DLD1 (cell line): ENCODE data around the gene DGKI.
"Not testable (repeated sequence)": the region's sequence is repeated elsewhere in the genome, so short reads cannot be mapped to it uniquely, and the experiment has no call there.

Experiments
- in situ Hi-C: cut with HindIII; loops from 2 replicates; pipeline ENCODE4 v1.10.0; 2017; ENCODE audit warnings: low sequenced_read_pairs

The DGKI gene

DNA sequence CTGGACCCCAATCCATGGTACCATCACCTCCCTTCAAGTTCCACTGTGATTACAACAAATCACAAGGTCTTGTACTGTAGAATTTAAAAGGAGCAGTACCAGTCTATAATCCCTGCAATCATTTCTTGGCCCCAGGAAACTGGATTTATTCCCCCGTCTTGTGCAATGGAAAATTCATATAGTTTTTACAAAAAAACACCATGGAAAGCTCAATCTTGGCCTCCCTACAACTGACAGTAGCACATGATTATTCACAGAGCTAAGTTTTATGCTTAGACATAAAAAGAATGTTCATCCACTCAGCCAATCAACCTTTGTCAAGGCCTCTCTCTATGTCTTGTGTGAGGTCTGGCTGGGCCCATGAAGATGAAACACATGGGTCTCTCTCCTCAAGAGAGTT is 10.2 kb downstream of the DGKI start:
- in situ Hi-C loops, result no loop called here

DNA sequence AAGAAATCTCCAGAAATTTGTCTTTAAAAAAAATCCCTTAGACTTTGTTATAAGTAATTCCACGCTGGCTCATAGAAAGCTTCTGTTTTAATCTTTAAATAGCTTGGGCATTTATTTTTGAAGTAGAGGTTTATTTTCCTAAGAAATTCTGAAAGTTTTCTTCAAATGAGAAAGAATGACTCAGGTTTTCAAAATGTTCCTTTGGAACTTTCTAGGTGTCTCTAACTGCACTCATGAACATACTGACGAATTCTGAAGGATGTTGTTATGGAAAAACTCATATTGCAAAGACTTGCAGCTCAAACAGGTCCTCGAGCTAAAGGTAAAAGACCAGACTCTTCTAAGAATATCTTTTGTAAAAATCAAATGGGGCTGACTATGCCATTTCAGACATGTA is 10.7 kb downstream of the DGKI start:
- in situ Hi-C loops, result no loop called here

DNA sequence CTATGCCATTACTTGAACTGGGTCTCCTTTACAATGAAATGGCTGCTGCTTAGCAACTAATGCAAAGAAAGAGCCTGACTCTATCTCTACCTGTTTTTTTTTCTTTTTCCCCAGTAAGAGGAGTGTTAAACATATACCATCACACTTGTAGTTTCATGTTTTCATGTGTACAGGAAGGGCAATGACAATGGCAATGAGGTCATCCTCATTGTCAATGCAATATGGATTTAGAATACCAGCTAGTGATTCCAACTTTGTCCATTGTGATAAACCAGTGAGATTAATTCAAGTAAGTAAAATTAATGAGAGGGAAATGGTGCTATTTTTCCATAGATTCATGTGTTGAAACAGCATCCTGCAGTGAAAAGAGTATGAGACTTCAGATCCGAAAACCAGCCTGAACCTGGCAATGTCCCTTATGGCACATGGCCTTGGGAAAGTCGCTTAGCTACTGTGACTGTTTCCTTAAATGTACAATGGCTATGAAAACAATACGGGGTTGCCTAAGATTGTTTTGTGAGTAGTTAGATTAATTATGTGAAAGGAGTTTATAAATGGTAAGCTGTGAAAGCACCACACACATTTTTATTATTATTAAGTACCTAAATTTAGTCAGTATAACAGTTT is 11.2 kb downstream of the DGKI start:
- in situ Hi-C loops, result no loop called here

GRCh38 chr7:137834552-137834951 is 12.2 kb downstream of the DGKI start:
- in situ Hi-C loops, result no loop called here

DNA sequence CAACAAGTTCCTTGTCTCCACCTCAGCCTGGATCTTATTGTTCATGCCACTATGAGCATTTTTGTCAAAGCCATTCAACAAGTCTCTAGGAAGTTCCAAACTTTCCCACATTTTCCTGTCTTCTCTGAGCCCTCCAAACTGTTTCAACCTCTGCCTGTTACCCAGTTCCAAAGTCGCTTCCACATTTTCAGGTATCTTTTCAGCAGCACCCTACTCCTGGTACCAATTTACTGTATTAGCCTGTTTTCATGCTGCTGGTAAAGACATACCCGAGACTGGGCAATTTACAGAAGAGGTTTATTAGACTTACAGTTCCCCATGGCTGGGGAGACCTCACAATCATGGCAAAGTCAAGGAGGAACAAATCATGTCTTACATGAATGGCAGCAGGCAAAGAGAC is 13.8 kb downstream of the DGKI start:
- in situ Hi-C loops, result not testable (repeated sequence)

DNA sequence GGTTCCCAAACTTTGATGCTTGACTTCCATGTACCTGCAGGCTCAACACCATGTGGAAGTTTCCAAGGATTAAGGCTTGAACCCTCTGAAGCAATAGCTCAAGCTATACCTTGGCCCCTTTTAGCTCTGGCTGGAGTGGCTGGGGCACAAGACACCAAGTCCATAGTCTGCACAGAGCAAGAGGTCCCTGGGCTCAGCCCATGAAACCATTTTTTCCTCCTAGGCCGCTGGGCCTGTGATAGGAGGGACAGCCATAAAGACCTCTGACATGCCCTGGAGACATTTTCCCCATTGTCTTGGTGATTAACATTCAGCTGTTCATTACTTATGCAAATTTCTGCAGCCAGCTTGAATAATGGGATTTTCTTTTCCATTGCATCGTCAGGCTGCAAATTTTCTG is 14.4 kb downstream of the DGKI start:
- in situ Hi-C loops, result no loop called here

- in situ Hi-C loops, result not testable (repeated sequence)
Measured at GRCh38 chr7:137831555-137831954, 15.2 kb downstream of the DGKI start.

DNA sequence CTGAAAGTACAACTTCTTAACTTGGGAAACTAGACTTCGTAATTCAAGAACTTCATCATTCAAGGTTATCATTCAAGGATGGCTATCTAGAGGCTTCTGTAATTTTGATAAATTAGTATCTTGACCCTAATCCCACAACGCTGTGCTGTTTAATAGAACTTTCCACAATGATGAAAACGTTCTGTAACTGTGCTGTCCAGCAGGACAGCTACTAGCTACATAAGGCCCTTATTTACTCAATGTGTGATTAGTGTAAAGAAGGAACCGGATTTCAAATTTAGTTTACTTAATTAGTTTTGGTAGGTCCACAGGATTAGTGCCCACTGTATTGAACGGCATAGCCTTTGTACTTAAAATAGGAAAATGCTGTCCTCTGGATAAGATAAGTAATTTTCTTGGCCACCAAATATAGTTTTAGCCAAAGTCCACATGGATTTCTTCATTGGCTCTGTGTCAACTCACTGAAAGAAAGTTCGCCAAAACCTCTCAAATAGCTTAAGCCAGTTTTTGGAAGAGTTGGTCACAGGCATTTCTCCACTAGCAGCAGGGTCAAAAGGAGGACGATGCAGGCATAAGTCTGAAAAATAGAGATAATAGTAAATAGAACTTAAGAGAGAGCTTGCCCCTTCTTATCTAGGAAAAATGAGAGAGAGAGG is 17.3 kb downstream of the DGKI start:
- in situ Hi-C loops, result no loop called here

- in situ Hi-C loops, result no loop called here
Measured at GRCh38 chr7:137828456-137828855, 18.3 kb downstream of the DGKI start.

DNA sequence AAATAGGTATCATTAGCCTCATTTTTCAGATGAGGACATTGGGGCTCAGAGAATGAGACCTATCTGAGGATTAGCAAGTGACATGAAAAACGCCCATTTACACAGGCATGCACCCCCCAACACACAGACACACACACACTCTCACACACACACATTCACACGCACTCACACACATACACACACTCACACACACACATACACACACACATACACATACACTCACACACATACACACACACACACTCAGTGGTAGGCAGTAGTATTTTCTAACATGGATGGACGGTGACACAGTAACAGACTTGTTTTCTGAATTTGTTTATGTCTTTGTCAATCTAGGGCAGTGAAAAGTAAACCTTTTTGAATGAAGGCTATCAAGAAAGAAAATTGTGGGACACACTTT is 21.3 kb downstream of the DGKI start:
- in situ Hi-C loops, result no loop called here

- in situ Hi-C loops, result no loop called here
Measured at GRCh38 chr7:137820677-137821420, 25.9 kb downstream of the DGKI start.

DNA sequence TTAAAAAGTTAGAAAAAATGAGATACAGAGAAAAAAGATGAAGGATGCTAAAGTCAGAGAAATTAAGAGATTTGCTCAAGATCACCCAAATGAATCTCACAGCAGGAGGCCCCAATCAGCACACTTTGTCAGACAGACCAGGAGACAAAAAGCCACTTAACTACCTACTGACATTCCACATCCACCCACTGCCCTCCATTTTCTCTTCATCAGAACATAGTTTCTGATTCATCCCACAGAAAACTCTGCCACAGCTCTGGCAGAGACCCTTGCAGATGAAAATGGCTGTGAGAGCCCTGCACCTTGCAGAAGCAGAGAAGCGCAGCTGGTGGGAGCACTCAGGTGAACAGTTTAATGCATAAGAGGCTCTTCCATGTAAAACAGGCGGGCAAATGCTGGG is 26.6 kb downstream of the DGKI start:
- in situ Hi-C loops, result no loop called here

DNA sequence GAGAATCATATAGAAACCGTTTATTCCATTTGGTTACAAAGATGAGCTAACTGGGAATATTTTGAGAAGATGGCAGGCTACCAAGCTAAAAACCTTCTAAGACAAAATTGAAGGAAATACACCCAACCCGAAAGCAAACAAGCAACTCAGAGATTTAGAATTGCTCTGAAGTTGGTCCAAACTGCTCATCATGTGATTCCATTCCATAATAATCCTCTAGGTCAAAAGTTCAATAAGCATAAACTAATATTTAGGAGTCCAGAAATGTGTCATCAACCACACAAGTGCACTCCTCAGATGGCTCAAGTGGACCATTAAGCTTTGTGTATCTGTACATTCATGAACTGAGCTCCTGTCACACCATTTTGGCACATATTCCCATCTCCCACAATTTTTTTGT is 28.7 kb downstream of the DGKI start:
- in situ Hi-C loops, result no loop called here

- in situ Hi-C loops, result no loop called here
Measured at GRCh38 chr7:137816696-137817320, 30.0 kb downstream of the DGKI start.

DNA sequence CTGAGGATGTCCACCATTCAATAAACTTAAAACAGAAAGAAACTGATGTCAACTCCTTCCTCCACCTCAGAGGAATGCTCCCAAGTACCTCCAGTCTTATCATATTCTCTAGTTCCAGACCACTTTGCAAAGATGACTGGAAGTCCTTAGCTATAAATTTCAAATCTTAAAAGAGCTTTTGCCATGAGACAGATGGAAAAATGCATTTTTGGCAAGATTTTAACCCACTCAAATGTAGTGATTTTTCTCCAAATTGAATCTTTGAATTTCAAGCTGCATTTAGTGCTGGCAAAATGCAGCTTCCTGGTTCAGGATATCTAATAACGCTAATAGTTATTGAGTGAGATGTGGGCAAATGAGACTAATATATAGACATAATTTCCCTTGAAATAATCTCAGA is 33.2 kb downstream of the DGKI start:
- in situ Hi-C loops, result no loop called here

DNA sequence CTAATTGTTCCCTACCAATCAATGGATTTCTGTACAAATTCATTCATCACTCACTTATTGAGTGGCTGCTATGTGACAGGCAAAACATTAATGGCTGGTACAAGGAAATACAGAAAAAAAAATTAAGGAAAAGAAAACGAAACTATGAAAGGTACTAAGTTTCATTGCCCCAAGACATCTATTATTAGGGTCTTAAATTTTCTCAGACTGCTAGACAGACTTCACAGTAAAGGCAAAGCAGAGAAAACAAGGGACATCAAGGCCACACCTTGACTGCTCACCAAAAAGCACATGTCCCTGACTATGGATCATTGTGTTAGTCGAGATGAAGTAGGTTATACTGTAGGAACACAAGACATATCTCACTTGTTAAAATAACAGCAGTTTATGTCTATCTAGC is 36.5 kb downstream of the DGKI start:
- in situ Hi-C loops, result no loop called here

DNA sequence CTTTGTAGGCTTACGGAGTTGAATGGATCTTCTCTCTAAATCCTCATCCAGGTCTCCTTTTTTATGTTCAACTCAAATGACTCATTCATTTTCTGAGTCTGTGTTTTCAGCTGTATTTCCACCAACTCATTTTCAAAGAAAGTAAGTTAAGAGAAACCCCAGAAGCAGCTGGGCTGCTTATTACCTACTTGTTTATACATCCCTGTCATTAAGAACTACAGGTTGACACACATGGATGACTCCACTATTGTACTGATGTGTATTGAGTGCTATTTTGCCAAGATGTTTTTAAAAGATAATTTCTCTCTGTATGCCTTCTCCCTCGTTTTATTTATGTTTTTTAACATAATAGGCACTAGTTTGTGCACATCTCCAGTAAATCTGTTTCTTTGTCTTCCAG is 41.9 kb downstream of the DGKI start:
- in situ Hi-C loops, result no loop called here

- in situ Hi-C loops, result no loop called here
Measured at GRCh38 chr7:137801491-137801890, 45.3 kb downstream of the DGKI start.

DNA sequence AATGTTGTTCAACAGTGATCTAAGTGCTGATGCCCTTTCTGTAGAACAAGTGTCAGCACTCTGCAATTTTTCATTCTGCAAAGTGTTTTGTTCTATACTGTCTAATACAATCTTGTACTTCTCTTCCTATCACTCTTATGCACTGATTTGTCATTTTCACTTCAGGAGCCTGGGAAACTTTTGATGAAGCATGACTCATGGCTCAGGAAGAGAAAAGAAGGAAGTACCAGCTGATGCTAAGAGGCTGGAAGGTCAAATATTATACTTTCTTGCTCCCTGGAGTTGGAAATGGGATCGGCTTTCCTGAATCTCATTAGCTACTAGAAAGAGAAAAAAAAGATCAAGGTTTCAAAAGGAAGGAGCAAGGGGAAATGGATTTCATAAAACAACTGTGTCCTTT is 45.8 kb downstream of the DGKI start:
- in situ Hi-C loops, result no loop called here

DNA sequence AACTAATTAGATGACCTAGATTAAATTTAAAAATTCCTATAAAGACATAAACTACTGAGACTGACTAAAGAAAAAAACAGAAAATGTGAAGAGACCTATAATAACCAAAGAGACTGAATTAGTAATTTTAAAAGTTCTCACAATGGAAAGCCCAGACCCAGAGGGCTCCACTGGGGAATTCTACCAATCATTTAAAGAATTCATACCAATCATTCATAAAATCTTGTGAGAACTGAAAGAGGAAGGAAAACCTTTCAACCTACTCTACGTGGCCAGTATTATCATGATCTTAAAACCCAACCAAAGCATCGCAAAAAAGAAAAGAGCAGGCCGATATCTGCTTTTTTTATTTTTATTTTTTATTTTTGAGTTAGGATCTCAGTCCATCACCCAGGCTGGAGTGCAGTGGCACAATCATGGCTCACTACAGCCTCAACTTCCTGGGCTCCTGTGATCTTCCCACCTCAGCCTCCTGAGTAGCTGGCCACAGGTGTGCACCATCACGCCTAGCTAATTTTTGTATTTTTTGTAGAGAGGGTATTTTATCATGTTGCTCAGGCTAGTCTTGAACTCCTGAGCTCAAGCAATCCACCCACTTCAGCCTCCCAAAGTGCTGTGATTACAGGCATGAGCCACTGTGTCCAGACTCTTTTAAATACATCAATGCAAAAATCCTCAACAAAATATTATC is 48.6 kb downstream of the DGKI start:
- in situ Hi-C loops, result no loop called here

DNA sequence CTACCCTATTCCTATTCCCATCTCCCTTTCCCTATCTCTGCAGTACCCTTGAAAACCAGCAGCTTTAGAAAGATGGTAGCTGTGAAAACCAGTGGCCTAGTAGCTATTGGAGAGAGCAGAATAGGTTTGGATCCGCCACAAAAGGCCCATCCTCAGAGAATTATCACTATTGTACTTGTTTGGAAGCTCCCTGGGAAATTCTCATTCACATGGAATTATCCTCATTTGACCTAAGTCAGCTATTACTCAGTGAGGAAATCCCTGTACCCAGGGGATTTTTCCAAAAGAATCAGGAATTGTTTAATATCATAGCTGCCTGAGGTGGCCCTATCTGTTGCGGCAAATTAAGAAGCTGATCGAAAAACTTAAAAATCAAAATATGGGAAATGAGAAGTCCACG is 51.6 kb downstream of the DGKI start:
- in situ Hi-C loops, result no loop called here
